Omental fat pad (tissue), 4 donors: ENCODE measurements around the gene RHBDF2. TPM values are rescaled to one million over a fixed set of nuclear protein-coding genes. Genes with fewer than 3 reads are reported as not detected.

Experiments
- ATAC-seq: fragments of 150-250 bp; one replicate; pipeline ENCODE4 v1.9.1; 2016; ENCODE audit warnings: mild to moderate bottlenecking, moderate library complexity; ENCODE audit not compliant: low FRiP score
- DNase-seq: peaks from one replicate; pipeline ENCODE4 v3.0.0-alpha.2; 2019; ENCODE audit warnings: low spot score
- CTCF ChIP-seq, 3 donors: fragments of 450-650 bp; IDR thresholded peaks; one replicate each; pipeline ENCODE4 v1.5.1; 2016 to 2017; ENCODE audit warnings: antibody characterized with exemption in 3 of 3, mild to moderate bottlenecking in 3 of 3, moderate library complexity in 2 of 3
- total RNA-seq, 4 donors: library from RNA; depleted of rRNA; stranded (reverse); fragments of >200 nt; gene quantifications; one replicate each; pipeline ENCODE4 v1.1.0, GENCODE V29; 2016

The RHBDF2 gene
- total RNA-seq, 4 donors from 2014 or later, result 29.9 to 77.9 (median 56.7) TPM

- no peak for TF ChIP-seq CTCF (IDR thresholded peaks at IDR 0.05)
- ATAC-seq, result no peak
- no peak for DNase-seq
Observed at GRCh38 chr17:76474238-76474637, 27.0 kb downstream of the RHBDF2 start.

DNA sequence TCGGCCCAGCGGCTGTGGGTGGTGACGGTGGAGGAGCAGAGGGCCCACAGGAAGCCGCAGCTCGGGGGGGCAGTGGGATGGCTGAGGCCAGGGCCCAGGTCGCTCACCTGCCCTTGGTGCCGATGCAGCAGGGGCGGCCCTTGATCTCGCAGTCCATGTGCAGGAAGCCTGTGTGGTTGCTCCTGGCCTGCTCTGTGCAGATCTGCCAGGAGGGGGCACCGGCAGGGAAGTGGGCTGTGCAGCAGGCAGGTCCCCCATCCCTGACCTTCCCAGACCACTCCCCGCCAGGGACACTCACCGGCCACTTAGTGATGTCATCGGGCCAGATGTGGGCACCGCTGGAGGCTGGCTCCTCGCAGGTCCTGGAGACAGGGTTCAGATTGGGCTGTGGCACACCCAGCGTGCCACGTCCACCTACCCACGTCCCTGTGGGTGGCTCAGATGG is 27.7 kb downstream of the RHBDF2 start:
- TF ChIP-seq CTCF (IDR thresholded peaks at IDR 0.05), result no peak
- DNase-seq (no peak), ATAC-seq (no peak)

DNA sequence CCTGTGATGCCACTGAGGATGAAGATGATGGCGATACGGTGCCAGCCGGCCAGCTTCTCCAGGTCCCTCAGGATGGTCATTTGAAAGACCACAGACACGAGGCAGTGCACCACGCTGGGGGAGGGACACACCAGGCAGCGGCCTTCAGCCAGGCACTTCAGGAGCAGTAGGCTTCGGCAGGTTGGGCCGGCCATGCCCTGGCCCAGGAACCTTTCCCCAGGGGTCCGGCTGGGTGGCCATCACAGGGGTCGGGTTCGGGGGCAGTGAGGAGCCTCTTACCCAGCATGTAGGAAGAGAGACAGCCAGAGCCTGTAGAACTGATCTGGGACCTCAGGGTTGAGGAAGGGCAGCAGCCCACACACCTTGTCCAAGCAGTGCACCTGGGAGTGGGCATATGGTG is 28.5 kb downstream of the RHBDF2 start:
- ATAC-seq (no peak), DNase-seq (no peak)
- no peak for TF ChIP-seq CTCF (IDR thresholded peaks at IDR 0.05)

GRCh38 chr17:76472258-76472645 is 29.0 kb downstream of the RHBDF2 start:
- DNase-seq (no peak), ATAC-seq (no peak)
- TF ChIP-seq CTCF (IDR thresholded peaks at IDR 0.05), result no peak

DNA sequence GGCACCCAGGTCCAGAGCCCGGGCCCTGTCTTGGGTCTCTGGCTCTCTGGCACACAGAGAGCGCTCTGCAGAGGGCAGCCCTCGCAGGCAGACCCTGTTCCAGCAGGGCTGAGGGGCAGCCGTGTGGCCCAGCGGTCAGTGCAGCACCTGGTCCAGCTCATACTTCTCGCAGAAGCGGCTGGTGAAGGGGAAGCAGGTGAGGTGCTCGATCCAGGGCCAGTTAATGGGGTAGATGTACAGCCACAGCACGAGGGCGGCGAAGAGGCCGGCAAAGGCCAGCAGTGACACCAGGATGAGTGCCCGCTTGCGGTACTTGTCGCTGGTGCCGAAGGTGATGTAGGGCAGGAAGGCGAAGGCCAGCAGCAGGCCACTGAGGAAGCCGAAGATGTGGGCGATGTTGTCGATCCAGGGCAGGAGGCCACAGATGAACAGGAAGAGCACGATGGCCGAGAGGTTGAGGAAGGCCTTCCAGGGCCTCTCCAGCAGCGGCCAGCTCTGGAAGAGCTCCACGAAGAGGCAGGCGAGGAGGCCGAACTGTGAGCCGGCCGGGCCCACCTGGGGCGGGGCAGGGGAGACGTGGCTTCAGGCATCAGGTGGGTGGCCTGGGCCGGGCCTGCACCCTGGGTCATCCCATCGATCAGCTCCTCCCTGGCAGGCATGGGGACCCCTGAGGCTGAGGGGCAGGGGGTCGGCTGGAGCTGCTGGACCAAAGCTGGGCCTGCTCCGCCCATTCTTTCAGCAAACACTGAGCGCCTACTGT is 29.5 kb downstream of the RHBDF2 start:
- DNase-seq (no peak), ATAC-seq (no peak)
- TF ChIP-seq CTCF (IDR thresholded peaks at IDR 0.05), result no peak

DNA sequence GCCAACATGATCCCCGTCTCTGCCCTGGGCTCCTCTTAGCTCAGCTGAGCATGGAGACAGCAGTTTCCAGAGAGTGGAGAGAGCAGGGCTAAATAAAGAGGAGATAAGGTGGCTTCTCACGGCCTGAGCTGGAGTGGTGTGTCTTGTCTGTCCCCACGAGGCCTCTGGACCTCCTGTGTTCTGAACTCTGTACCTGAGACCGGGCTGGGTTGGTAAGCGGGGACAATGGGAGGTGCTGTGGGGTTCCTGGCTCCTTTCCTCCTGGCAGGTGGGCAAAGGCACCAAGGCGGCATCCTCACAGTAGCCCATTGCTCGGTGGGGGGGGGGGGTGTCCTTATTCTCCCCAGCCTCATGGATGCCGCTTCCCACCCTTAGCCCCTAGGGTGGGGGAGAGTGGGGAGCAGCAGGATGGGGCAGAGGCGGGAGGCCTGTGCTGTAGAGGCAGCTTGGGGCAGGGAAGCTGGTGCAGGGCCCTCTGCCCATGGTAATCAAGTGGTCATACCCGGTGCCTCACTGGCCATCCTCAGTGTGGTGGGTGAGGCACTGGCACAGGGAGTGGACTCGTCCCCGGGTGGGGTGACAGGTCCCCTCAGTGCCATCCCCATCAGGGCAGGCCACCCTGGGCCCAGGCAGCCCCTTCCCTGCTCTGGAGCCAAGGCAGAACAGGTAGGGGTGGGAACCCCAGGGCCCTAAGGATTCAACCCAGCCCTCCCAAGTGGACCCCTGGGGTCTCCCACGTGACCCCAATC is 31.1 kb downstream of the RHBDF2 start:
- TF ChIP-seq CTCF (IDR thresholded peaks at IDR 0.05), result no peak
- DNase-seq (no peak), ATAC-seq (no peak)
